ENCODE measurements around the gene NEO1. TPM values are rescaled to one million over a fixed set of nuclear protein-coding genes. Genes with fewer than 3 reads are reported as not detected.
"Not testable (repeated sequence)": the region's sequence is repeated elsewhere in the genome, so short reads cannot be mapped to it uniquely, and the experiment has no call there.

The NEO1 gene
- total and polyA plus RNA-seq, 2 of the 13 experiments (the other 11 are each of a cell fraction or from before 2014, with no cell fraction given) = 8.4 to 11.0 TPM

DNA sequence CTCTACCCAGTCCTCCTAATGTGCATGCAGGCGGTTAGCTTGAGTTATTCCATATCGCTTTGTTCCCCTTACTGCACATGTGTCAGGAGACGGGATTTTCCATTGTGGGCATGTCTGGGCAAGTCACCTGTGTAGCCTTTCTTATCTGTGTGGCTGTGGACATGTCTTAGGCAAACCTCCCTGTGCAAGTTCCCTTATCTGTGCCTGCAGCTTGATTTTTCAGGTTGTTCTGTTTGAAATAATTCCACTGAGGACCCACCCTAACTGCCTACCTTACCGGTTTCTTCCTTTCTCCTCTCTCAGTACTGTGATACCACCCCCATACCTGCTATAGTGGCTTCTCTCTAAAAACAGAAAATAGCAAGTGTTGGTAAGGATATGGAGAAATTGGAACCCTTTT is 113.6 kb downstream of the NEO1 start (continued):
- TF ChIP-seq, protein P1, sequence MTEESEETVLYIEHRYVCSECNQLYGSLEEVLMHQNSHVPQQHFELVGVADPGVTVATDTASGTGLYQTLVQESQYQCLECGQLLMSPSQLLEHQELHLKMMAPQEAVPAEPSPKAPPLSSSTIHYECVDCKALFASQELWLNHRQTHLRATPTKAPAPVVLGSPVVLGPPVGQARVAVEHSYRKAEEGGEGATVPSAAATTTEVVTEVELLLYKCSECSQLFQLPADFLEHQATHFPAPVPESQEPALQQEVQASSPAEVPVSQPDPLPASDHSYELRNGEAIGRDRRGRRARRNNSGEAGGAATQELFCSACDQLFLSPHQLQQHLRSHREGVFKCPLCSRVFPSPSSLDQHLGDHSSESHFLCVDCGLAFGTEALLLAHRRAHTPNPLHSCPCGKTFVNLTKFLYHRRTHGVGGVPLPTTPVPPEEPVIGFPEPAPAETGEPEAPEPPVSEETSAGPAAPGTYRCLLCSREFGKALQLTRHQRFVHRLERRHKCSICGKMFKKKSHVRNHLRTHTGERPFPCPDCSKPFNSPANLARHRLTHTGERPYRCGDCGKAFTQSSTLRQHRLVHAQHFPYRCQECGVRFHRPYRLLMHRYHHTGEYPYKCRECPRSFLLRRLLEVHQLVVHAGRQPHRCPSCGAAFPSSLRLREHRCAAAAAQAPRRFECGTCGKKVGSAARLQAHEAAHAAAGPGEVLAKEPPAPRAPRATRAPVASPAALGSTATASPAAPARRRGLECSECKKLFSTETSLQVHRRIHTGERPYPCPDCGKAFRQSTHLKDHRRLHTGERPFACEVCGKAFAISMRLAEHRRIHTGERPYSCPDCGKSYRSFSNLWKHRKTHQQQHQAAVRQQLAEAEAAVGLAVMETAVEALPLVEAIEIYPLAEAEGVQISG (CRISPR knock-in tag; IDR thresholded peaks at IDR 0.05) = no peak
- TF ChIP-seq NFE2 (CRISPR knock-in tag; IDR thresholded peaks at IDR 0.05) (no peak), JDP2 (CRISPR knock-in tag; IDR thresholded peaks at IDR 0.05; ENCODE audit: borderline replicate concordance) (no peak)
- TF ChIP-seq, protein P2, sequence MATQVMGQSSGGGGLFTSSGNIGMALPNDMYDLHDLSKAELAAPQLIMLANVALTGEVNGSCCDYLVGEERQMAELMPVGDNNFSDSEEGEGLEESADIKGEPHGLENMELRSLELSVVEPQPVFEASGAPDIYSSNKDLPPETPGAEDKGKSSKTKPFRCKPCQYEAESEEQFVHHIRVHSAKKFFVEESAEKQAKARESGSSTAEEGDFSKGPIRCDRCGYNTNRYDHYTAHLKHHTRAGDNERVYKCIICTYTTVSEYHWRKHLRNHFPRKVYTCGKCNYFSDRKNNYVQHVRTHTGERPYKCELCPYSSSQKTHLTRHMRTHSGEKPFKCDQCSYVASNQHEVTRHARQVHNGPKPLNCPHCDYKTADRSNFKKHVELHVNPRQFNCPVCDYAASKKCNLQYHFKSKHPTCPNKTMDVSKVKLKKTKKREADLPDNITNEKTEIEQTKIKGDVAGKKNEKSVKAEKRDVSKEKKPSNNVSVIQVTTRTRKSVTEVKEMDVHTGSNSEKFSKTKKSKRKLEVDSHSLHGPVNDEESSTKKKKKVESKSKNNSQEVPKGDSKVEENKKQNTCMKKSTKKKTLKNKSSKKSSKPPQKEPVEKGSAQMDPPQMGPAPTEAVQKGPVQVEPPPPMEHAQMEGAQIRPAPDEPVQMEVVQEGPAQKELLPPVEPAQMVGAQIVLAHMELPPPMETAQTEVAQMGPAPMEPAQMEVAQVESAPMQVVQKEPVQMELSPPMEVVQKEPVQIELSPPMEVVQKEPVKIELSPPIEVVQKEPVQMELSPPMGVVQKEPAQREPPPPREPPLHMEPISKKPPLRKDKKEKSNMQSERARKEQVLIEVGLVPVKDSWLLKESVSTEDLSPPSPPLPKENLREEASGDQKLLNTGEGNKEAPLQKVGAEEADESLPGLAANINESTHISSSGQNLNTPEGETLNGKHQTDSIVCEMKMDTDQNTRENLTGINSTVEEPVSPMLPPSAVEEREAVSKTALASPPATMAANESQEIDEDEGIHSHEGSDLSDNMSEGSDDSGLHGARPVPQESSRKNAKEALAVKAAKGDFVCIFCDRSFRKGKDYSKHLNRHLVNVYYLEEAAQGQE (IDR thresholded peaks at IDR 0.05; ENCODE audit: borderline replicate concordance in 1 of 2, low read depth in 1 of 2, low read length in 2 of 2) = no peak

DNA sequence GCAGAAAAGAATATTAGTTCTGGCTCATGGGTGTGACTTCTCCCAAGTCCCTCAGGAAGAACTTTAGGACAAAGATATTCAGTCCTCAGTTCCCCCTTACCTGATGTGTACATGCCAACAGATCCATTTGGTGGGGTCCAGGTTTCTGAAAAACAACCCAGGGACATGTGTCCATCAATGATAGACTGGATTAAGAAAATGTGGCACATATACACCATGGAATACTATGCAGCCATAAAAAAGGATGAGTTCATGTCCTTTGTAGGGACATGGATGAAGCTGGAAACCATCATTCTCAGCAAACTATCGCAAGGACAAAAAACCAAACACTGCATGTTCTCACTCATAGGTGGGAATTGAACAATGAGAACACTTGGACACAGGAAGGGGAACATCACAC is 114.4 kb downstream of the NEO1 start:
- H3K9ac ChIP-seq (ENCODE audit: insufficient read depth, low read depth, low read length); intact Hi-C loops (cut with micrococcal nuclease; ENCODE audit: unreplicated experiment); POLR2A ChIA-PET; FAIRE-seq; H3K79me2 ChIP-seq (ENCODE audit: insufficient read depth, low read length); H3K4me3 ChIP-seq (replicated peaks in 1 of 3; ENCODE audit: insufficient read depth in 1 of 3, low read depth in 2 of 3, low read length in 3 of 3); H3K36me3 ChIP-seq (replicated peaks in 1 of 2; ENCODE audit: control insufficient read depth in 1 of 2, insufficient read depth in 2 of 2, low read length in 2 of 2); H3K27ac ChIP-seq (ENCODE audit: extremely low read length, insufficient read depth, low read length); H2AFZ ChIP-seq (ENCODE audit: low read length); H3K27me3 ChIP-seq (ENCODE audit: control insufficient read depth in 1 of 2, insufficient read depth in 2 of 2, low read length in 2 of 2); CTCF ChIA-PET (ENCODE audit: low intra/inter-chr PET ratio, low total read pairs); H4K20me1 ChIP-seq (ENCODE audit: insufficient read depth, low read length); BruUV-seq (replicated peaks); DNase-seq (ENCODE audit: low spot score); in situ Hi-C loops (cut with HindIII; ENCODE audit: extremely low pct_ligation_motif_present, low pct_unique_long_range_greater_than_20kb); H3K4me2 ChIP-seq (ENCODE audit: low read depth, low read length); ATAC-seq: not testable (repeated sequence)
- Histone ChIP-seq H3K9me3 (ENCODE audit: low read length) (peaks cover 15% of the 10 kb centered on the region), H3K4me1 (ENCODE audit: insufficient read depth, low read length) (peaks cover 15% of the 10 kb centered on the region)
- no CpG with 5 or more reads among the region's 1 CpG for WGBS (ENCODE audit: low lambda C conversion rate)
